ENCODE measurements around the gene PSMD11. TPM values are rescaled to one million over a fixed set of nuclear protein-coding genes. Genes with fewer than 3 reads are reported as not detected.

PSMD11 gene
- total and polyA plus RNA-seq, 2 of the 13 experiments (the other 11 are each of a cell fraction or from before 2014, with no cell fraction given): 69.8 to 152 TPM

DNA sequence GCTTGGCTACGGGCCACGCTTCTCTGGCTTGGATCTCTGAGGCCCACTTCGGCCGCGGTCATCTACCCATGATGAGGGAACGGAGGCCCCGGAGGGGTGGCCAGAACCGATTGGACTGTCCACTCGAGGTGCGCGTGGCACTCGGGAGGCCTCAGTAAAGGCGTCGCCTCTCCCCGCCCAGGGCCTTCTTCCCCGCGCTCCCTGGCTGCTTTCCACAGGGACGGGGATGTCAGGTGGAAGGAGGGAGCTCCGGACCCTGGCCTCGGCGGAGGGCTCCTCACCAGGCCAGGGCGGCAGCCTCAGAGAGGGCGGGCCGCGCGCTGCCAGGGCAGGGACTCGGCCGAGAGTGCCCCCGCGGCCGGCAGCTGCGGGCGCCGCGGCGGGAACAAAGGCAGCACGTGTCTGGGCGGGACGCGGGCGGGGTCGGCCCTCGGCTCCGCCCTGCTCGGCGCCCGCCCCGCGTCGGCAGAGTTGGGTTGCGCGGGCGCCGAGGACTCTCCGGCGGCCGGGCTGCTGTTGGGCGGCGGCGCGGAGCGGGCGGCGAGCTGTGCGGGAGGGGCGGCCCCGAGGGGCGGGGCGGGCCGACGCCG is 41.9 kb downstream of the PSMD11 start (continued):
- TF ChIP-seq MXD3 (CRISPR knock-in tag; IDR thresholded peaks at IDR 0.05) (peak; percentile 52; the same call in 1 of the 2 replicates), HES4 (CRISPR knock-in tag; IDR thresholded peaks at IDR 0.05; ENCODE audit: borderline replicate concordance) (no peak), HNRNPLL (IDR thresholded peaks at IDR 0.05; ENCODE audit: low read depth, low read length, poor library complexity, severe bottlenecking) (peak; percentile 18), ZNF607 (CRISPR knock-in tag; IDR thresholded peaks at IDR 0.05; ENCODE audit: borderline replicate concordance) (peak; percentile 74; the same call in 1 of the 2 replicates), ZNF782 (CRISPR knock-in tag; IDR thresholded peaks at IDR 0.05; ENCODE audit: borderline replicate concordance) (no peak), GABPB1 (CRISPR knock-in tag; IDR thresholded peaks at IDR 0.05) (no peak; the same call in none of the 2 replicates), ASH2L (IDR thresholded peaks at IDR 0.05; ENCODE audit: insufficient read length, low read depth, low read length) (no peak), STAT6 (CRISPR knock-in tag; IDR thresholded peaks at IDR 0.05; ENCODE audit: borderline replicate concordance) (no peak), BRD4 (CRISPR knock-in tag; IDR thresholded peaks at IDR 0.05) (no peak), CEBPZ (IDR thresholded peaks at IDR 0.05; ENCODE audit: low read length) (no peak), MEF2D (CRISPR knock-in tag; IDR thresholded peaks at IDR 0.05) (no peak), U2AF1 (optimal IDR thresholded peaks at IDR 0.05; ENCODE audit: low read depth, low read length) (peak; percentile 65), PAX8 (CRISPR knock-in tag; IDR thresholded peaks at IDR 0.05; ENCODE audit: borderline replicate concordance) (no peak), GLMP (CRISPR knock-in tag; IDR thresholded peaks at IDR 0.05; ENCODE audit: borderline replicate concordance) (no peak), ZNF30 (CRISPR knock-in tag; IDR thresholded peaks at IDR 0.05) (no peak), ZNF674 (CRISPR knock-in tag; IDR thresholded peaks at IDR 0.05; ENCODE audit: low read depth) (no peak)
- TF ChIP-seq, protein P1, sequence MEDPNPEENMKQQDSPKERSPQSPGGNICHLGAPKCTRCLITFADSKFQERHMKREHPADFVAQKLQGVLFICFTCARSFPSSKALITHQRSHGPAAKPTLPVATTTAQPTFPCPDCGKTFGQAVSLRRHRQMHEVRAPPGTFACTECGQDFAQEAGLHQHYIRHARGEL (CRISPR knock-in tag; IDR thresholded peaks at IDR 0.05): no peak
- TF ChIP-seq, protein P2, sequence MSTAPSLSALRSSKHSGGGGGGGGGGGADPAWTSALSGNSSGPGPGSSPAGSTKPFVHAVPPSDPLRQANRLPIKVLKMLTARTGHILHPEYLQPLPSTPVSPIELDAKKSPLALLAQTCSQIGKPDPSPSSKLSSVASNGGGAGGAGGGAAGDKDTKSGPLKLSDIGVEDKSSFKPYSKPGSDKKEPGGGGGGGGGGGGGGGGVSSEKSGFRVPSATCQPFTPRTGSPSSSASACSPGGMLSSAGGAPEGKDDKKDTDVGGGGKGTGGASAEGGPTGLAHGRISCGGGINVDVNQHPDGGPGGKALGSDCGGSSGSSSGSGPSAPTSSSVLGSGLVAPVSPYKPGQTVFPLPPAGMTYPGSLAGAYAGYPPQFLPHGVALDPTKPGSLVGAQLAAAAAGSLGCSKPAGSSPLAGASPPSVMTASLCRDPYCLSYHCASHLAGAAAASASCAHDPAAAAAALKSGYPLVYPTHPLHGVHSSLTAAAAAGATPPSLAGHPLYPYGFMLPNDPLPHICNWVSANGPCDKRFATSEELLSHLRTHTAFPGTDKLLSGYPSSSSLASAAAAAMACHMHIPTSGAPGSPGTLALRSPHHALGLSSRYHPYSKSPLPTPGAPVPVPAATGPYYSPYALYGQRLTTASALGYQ (CRISPR knock-in tag; IDR thresholded peaks at IDR 0.05): no peak; the same call in 1 of the 2 replicates
